Suprapubic skin (tissue), 4 donors: ENCODE data around the gene SLC15A4. TPM values are rescaled to one million over a fixed set of nuclear protein-coding genes. Genes with fewer than 3 reads are reported as not detected.

Experiments used
- DNase-seq, 2 donors: peaks; one replicate each; pipeline ENCODE4 v3.0.0-alpha.2; 2019; ENCODE audit warnings: low spot score in 2 of 2
- H3K27ac ChIP-seq: fragments of 200-600 bp; sonication (generic); one replicate; pipeline ENCODE4 v1.5.1; 2019
- H3K27me3 ChIP-seq: fragments of 200-600 bp; sonication (generic); one replicate; pipeline ENCODE4 v1.5.1; 2019
- H3K36me3 ChIP-seq: fragments of 200-600 bp; sonication (generic); one replicate; pipeline ENCODE4 v1.5.1; 2019
- H3K4me1 ChIP-seq: fragments of 200-600 bp; sonication (generic); one replicate; pipeline ENCODE4 v1.5.1; 2019
- H3K4me3 ChIP-seq: fragments of 200-600 bp; sonication (generic); one replicate; pipeline ENCODE4 v1.5.1; 2019; ENCODE audit warnings: mild to moderate bottlenecking
- H3K9me3 ChIP-seq: fragments of 200-600 bp; sonication (generic); one replicate; pipeline ENCODE4 v1.5.1; 2019
- EP300 ChIP-seq: sonication (generic); formaldehyde crosslinking; IDR thresholded peaks from one replicate; pipeline ENCODE4 v1.6.1; 2017; ENCODE audit warnings: antibody characterized with exemption
- POLR2A ChIP-seq, 2 donors: fragments of 450-650 bp; IDR thresholded peaks; one replicate each; pipeline ENCODE4 v1.6.1; 2017; ENCODE audit warnings: antibody characterized with exemption in 2 of 2, mild to moderate bottlenecking in 2 of 2, moderate library complexity in 2 of 2
- POLR2AphosphoS5 ChIP-seq, 3 donors: sonication (generic); formaldehyde crosslinking; IDR thresholded peaks; one replicate each; pipeline ENCODE4 v1.6.1; 2017; ENCODE audit warnings: antibody characterized with exemption in 3 of 3
- WGBS: methylation state at CpG from one replicate; pipeline ENCODE4 v1.1.5; 2018; 5-methylcytosine and 5-hydroxymethylcytosine counted together
- total RNA-seq, 4 donors: library from RNA; depleted of rRNA; stranded (reverse); fragments of >200 nt; gene quantifications; one replicate each; pipeline ENCODE4 v1.1.0, GENCODE V29; 2016
- TF ChIP-seq, protein P1 (sequence below), 2 donors: fragments of 200-600 bp in 1 of 2; fragments of 450-650 bp in 1 of 2; sonication (generic) in 1 of 2; IDR thresholded peaks; one replicate each; pipeline ENCODE4 v1.5.1; 2016 to 2019; ENCODE audit warnings: antibody characterized with exemption in 2 of 2, mild to moderate bottlenecking in 1 of 2, moderate library complexity in 1 of 2

SLC15A4 gene
- total RNA-seq, 4 donors from 2014 or later = 35.2 to 51.7 (median 45.6) TPM

DNA sequence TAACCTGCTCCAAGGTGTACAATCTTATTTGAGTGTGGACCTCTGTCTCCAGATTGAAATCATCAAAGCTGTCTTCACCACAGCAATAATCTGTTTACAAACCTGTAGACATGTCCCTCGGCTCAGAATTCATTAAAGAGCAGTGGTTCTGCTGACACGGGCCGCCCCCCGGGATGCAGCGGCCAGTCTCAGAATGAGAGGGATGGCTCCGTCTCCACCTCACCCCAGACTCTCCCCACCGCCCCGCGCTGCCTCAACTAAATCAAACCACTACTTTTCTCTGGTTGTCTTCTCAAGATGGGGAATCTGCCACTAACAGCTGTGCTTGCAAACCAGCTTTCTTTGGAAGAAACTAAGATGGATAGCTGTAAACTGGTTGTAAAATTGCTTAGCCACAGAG lies 56.2 kb downstream of the SLC15A4 start:
- TF ChIP-seq, protein P1, sequence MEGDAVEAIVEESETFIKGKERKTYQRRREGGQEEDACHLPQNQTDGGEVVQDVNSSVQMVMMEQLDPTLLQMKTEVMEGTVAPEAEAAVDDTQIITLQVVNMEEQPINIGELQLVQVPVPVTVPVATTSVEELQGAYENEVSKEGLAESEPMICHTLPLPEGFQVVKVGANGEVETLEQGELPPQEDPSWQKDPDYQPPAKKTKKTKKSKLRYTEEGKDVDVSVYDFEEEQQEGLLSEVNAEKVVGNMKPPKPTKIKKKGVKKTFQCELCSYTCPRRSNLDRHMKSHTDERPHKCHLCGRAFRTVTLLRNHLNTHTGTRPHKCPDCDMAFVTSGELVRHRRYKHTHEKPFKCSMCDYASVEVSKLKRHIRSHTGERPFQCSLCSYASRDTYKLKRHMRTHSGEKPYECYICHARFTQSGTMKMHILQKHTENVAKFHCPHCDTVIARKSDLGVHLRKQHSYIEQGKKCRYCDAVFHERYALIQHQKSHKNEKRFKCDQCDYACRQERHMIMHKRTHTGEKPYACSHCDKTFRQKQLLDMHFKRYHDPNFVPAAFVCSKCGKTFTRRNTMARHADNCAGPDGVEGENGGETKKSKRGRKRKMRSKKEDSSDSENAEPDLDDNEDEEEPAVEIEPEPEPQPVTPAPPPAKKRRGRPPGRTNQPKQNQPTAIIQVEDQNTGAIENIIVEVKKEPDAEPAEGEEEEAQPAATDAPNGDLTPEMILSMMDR (IDR thresholded peaks at IDR 0.05) = no peak
- TF ChIP-seq EP300 (no peak), POLR2AphosphoS5 (IDR thresholded peaks at IDR 0.05) (no peak), POLR2A (IDR thresholded peaks at IDR 0.05) (no peak)
- no peaks in the 10 kb centered on the region for H3K9me3 ChIP-seq
- no peak for DNase-seq
- no peaks in the 10 kb centered on the region for H3K36me3 ChIP-seq
- peaks cover 41% of the 10 kb centered on the region for H3K27me3 ChIP-seq
- H3K4me1 ChIP-seq = no peaks in the 10 kb centered on the region
- 21% methylated on average over 9 of the region's 9 CpGs for WGBS
- H3K4me3 ChIP-seq = no peak overlapping the region
- no peak overlapping the region for H3K27ac ChIP-seq

DNA sequence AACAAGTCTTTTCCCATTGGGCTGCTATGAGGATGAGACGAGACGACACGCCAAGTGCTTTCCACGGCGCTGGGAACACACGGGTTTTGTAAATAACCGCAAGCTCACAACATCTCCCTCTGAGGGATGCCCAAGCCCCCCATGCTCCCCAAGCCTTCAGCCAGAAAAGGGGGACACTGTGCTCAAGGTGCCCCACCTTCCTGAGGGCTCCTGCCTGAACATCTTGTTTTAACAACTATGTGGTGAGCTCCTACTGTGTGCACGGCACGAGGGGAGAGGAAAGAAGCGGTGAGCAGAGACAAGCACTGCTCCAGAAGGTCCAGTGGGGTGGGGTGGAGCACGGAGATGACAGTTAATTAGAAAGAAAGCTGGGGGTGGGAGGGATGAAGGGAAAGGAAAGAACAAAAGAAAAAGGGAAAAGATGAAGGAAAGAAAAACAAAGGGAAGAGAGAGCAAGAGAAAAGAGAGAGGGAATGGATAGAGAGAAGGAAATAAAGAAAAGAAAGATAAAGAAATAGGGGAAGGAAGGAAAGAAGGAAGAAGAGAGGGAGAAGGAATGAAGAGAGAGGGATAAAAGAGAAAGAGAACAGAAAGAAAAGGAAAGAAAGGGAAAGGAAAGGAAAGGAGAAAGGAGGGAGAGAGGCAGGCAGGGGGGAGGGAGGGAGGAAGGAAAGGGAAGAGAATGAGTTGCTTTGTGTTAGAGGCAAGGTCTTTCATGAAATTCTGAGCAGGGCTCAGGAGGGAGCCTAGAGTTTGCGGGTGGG lies 56.8 kb downstream of the SLC15A4 start:
- H3K4me1 ChIP-seq = no peaks in the 10 kb centered on the region
- no peak for DNase-seq
- H3K9me3 ChIP-seq = no peaks in the 10 kb centered on the region
- 65% methylated on average over 12 of the region's 12 CpGs for WGBS
- H3K27me3 ChIP-seq = peaks cover 41% of the 10 kb centered on the region
- no peak overlapping the region for H3K4me3 ChIP-seq
- TF ChIP-seq, protein P1 (IDR thresholded peaks at IDR 0.05) = no peak
- no peaks in the 10 kb centered on the region for H3K36me3 ChIP-seq
- no peak overlapping the region for H3K27ac ChIP-seq

DNA sequence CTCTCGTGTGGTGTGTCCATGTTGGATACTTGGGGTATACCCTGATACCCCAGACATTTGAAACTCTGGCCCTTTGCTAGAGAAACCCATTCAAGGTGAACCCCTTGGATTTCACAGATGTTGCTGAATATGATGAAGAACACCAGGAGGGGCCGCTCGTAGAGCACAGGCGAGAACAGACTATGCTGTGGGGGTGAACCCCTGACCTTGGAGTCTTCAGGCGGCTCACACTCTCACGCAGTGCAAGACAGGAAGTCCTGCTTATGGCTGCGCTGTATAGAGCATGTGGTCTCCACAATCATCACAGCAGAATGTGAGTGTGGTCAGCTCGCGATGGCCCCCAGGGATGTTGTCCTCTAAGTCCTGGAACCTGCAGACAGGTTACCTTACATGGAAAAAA lies 60.4 kb downstream of the SLC15A4 start:
- H3K27ac ChIP-seq = no peak overlapping the region
- H3K36me3 ChIP-seq = no peaks in the 10 kb centered on the region
- H3K4me3 ChIP-seq = no peak overlapping the region
- WGBS = 86% methylated on average over 9 of the region's 9 CpGs
- peaks cover 40% of the 10 kb centered on the region for H3K27me3 ChIP-seq
- TF ChIP-seq POLR2AphosphoS5 (IDR thresholded peaks at IDR 0.05) (no peak), POLR2A (IDR thresholded peaks at IDR 0.05) (no peak), EP300 (no peak)
- TF ChIP-seq, protein P1 (IDR thresholded peaks at IDR 0.05) = no peak
- no peak for DNase-seq
- H3K4me1 ChIP-seq = no peaks in the 10 kb centered on the region
- H3K9me3 ChIP-seq = no peaks in the 10 kb centered on the region

DNA sequence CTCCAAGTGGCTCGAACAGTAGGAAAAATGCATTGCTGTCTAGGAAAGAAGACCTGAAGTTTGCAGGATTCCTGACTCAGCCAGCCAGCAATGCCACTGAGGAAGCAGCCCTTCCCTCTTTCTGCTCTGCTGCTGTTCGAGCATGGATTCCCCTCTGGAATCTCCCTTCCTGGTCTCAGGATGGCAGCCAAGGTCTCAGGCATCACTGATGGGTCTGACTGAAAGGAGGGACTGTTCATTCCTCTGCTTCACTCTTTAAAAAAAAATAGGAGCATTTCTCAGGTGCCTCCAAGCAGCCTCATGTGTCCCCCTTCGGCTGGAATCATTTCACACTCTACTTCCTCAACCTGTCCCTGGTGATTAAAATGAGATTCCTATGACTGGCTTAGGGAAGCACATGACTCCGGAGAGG lies 62.4 kb downstream of the SLC15A4 start:
- H3K9me3 ChIP-seq = no peaks in the 10 kb centered on the region
- H3K27ac ChIP-seq = no peak overlapping the region
- no peaks in the 10 kb centered on the region for H3K4me1 ChIP-seq
- no peak overlapping the region for H3K4me3 ChIP-seq
- 35% methylated on average over 4 of the region's 4 CpGs for WGBS
- DNase-seq = no peak
- TF ChIP-seq, protein P1 (IDR thresholded peaks at IDR 0.05) = no peak
- TF ChIP-seq POLR2A (IDR thresholded peaks at IDR 0.05) = no peak
- TF ChIP-seq EP300 = no peak
- no peak for TF ChIP-seq POLR2AphosphoS5 (IDR thresholded peaks at IDR 0.05)
- no peaks in the 10 kb centered on the region for H3K36me3 ChIP-seq
- H3K27me3 ChIP-seq = peaks cover 27% of the 10 kb centered on the region

DNA sequence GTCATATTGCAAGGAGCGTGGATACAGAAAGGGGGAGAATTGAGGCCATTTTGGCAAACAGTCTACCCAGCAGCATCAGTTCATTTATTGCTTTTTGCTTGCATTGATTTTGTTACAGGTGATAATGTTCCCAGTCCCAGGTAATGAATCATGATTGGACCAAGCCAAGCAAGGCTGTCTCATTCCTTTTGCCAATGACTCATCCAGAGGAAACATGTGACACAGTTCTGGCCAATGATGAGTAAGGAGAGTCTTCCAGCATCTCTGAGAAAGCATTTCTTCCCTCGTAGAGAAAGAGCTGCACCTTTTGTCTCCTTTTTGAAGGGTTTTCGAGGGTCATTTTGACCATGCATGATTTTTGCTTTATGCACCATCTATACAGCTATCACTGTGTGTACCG lies 68.2 kb downstream of the SLC15A4 start:
- Histone ChIP-seq H3K4me1 (no peaks in the 10 kb centered on the region), H3K9me3 (no peaks in the 10 kb centered on the region), H3K36me3 (no peaks in the 10 kb centered on the region), H3K4me3 (no peak overlapping the region), H3K27me3 (peaks cover 3% of the 10 kb centered on the region), H3K27ac (no peak overlapping the region)
- 85% methylated on average over 4 of the region's 4 CpGs for WGBS
- TF ChIP-seq, protein P1 (IDR thresholded peaks at IDR 0.05) = no peak
- TF ChIP-seq POLR2AphosphoS5 (IDR thresholded peaks at IDR 0.05) (no peak), EP300 (no peak), POLR2A (IDR thresholded peaks at IDR 0.05) (no peak)
- DNase-seq = no peak
